CD4-positive, alpha-beta T cell treated with Interleukin-10 for 1 hour (primary cell): ENCODE data around the gene CLPTM1L.
A peak's percentile ranks its signal among the peaks of the same experiment; 100 is the strongest.
"Not testable (repeated sequence)": the region's sequence is repeated elsewhere in the genome, so short reads cannot be mapped to it uniquely, and the experiment has no call there.

Experiments
- DNase-seq: peaks from one replicate; pipeline ENCODE4 v3.0.0-alpha.2; 2020

The CLPTM1L gene

GRCh38 chr5:1380011-1380817, 35.3 kb upstream of the CLPTM1L start:
- peak; percentile 59 for DNase-seq

DNA sequence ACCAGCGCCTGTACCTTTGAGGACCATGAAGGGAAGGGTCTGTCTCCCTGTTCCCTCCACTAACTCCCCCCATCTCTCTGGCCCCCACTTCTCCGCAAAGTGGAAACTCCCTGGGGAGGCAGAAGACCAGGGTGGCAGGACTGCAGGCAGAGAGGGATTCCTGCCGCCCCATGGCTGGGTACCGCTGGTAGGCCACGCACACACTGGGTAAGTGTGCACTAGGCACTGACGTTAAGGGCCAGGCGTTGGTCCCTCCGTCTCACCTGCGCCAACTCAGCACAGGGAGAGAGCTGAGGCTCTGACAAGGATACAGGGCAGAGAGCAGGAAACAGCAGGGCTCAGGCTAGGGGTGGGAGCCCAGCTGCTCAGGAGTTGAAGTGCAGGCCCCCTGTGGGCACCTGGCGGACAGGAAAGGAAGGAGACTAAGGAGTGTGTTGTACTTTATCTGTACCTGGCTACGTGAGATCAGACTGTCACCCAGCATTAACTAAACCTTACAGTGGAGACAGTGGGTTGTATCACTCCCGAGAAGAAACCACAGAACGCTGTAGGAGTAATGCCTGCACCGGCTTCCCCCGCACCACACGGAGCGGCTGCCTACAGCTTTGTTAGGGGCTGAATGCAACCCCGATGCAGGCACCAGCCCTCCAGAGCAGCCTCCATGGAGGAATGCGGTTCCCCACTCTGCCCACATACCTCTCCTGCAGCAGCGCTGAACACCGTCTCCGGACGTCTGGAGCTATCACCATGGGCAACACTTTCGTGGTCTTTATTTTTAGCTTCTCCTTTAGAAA, 34.2 kb upstream of the CLPTM1L start:
- DNase-seq: no peak

DNA sequence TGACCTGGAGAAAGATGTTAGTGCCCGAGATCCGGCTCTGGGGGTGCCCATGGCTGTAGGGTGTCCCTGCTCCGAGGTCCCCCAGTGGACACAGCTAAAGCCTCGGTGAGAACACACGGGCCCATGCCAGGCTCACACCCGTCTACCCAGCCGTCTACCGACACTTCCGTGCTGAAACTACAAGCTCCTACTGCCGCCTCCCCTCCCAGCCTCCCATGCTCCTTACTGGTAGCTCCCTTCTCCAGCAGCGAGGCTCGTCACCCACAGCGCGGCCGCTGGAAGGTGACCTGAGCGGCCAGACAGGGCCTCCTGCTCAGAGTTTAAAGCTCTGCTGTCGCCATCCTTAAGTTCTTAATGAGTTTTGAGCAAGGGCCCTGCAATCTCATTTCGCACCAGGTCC, 33.2 kb upstream of the CLPTM1L start:
- no peak for DNase-seq

DNA sequence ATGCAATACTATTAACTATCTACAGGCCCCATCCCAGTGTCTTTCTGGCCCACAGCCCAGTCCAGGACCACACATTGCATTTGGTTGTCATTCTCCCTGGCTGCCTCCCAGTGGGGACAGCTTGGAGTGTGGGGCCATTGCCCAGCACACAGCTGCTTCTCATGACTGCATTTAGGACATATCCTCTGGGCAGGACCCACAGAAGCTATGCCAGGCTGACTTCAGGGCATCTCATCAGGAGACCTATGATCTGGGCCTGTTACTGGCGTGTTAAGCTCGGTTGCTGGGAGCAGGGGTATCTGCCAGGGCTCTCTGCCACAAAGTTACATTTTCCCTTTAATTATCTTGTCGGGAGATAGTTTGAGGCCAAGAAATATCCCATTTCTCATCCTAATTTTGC, 32.1 kb upstream of the CLPTM1L start:
- DNase-seq: no peak

- DNase-seq: no peak
These were observed 31.2 kb upstream of the CLPTM1L start for GRCh38 chr5:1375871-1376810.

- DNase-seq: no peak
These were observed 29.8 kb upstream of the CLPTM1L start for GRCh38 chr5:1374679-1375055.

- DNase-seq: peak; percentile 44
These were observed 29.3 kb upstream of the CLPTM1L start for GRCh38 chr5:1374030-1374678.

GRCh38 chr5:1371972-1372342, 27.1 kb upstream of the CLPTM1L start:
- DNase-seq: not testable (repeated sequence)

GRCh38 chr5:1371218-1371971, 26.5 kb upstream of the CLPTM1L start:
- DNase-seq: no peak

GRCh38 chr5:1370006-1370405, 25.1 kb upstream of the CLPTM1L start:
- DNase-seq: no peak

- no peak for DNase-seq
These were observed 23.9 kb upstream of the CLPTM1L start for GRCh38 chr5:1368756-1369155.

DNA sequence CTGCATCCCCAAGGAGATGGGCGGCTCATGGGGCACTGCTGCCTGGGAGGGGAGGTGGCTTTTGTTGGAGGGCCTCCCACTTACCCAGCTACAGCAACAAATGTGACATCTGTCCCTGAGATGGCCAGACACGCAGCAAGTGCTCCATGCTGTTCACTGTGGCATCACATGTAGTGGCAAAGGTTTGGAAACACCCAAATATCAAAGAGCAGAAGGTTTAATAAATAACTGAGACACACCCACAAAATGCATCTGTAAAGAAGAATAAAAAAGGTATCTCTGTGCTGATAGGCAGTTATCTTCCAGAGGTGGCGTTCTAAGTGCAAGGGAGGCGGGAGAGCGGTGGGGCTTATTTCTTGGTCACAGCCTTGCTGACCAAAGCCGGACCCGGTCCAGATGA, 23.3 kb upstream of the CLPTM1L start:
- DNase-seq: no peak

DNA sequence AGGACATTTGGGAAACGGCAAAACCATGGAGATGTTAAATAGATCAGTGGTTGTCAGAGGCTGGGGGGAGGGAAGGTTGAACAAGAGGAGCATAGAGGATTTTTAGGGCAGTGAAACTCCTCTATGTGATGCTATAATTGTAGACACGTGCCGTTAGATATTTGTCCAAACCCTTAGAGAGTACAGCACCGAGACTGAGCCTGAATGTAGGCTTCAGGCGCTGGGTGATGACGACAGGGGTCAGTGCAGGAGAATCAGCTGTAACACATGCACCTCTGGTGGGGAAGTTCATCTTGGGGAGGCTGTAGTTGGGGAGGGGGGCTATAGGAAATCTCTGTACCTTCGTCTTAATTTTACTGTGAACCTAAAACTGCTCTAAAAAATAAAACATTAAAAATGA, 22.2 kb upstream of the CLPTM1L start:
- no peak for DNase-seq

DNA sequence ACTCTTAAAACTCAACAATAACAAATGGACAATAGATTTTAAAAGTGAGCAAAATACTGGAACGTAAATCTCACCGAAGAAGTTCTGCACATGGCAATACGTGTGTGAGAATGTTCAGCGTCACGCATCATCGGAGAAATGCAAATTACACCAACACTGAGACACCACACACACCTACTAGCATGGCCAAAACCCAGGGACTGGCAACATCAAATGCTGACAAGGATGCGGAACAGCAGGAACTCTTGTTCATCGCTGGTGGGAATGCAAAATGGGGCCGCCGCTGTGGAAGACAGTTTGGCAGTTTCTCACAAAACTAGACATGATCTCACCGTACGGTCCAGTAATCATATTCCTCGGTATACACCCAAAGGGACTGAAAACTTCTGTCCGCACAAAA, 21.6 kb upstream of the CLPTM1L start:
- no peak for DNase-seq

DNA sequence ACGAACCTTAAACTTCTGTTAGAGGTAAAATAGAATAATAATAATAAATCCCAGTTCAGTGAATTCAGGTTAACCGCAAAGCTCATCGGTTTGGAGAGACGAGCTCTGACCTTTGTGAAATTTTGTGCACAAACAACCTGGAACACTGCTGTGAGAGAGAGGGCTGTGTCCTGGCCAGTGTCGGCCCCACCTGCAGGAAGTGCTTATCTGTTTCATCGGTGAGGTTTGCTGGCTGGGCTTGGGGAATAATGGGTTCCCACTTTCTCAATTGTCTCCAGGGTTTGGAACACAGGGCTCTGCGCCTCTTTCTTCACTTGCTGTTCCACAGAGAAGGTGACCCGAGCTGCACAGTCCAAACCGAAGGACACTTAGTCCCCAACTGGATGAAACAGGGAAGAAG, 19.3 kb upstream of the CLPTM1L start:
- no peak for DNase-seq

DNA sequence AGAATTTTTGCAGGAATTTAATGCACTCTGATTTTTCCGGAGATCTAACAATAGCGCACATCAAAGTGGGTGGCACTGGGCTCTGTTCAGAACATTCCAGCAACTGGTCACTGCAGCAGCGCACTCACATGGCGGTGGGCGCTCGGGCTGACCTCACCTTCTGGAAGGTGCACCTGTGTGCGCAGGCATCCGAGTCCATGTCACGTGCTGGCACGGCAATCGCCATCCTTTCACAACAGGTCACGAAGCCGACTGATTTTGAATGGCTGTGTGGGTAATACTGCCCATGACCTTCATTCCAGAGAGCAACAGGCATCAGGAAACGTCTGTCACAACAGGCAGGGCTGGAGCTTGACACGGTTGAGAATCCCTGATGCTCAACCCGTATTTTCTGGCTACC, 18.7 kb upstream of the CLPTM1L start:
- DNase-seq: no peak

DNA sequence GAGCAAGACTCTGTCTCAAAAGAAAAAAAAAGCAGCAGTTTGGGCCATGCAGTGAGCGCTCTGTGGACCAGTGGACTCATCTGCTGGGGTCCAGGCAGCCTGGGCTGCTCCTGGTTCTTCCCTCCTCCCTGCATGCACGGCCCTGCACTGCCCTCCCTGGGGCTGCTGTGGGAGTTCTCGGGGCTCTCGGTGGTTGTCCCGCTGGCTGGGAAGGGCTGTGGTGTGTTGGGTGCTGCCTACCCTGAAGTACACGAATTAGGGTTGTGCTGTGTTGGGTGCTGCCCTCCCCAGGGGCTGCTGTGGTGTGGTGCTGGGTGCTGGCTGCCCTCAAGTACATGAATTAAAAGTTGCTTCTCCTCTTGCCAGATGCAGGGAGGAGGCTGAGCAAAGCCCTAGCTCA, 18.3 kb upstream of the CLPTM1L start:
- no peak for DNase-seq

GRCh38 chr5:1362242-1363015, 17.5 kb upstream of the CLPTM1L start:
- DNase-seq: no peak

DNA sequence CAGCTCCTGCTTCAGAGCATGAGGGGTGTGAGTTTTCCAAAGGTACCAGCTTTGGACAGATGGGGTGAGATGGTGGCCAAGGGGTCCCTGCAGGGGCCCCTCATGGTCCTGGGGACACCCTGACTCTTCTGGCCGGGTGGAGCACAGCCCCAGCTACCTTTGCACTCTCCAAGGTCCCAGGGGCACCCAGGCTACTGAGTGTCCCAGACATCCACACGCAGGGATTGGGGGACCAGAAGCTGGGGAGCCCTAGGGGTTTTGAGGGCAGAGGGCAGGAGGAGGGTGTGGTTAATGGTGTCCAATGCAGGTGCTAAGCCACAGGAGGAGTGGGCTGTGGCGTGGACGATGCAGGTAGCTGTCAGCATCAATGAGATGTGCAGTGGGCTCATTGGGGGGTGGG, 16.0 kb upstream of the CLPTM1L start:
- DNase-seq: no peak

GRCh38 chr5:1360367-1360766, 15.5 kb upstream of the CLPTM1L start:
- not testable (repeated sequence) for DNase-seq

- DNase-seq: no peak
These were observed 14.8 kb upstream of the CLPTM1L start for GRCh38 chr5:1359713-1360112.
